H7 (cell line): ENCODE results near the gene FRMPD4. TPM values are rescaled to one million over a fixed set of nuclear protein-coding genes. Genes with fewer than 3 reads are reported as not detected.

Source experiments
- DNase-seq: peaks from one replicate; pipeline ENCODE4 v3.0.0; 2012
- H3K27me3 ChIP-seq: 2 replicates; pipeline ENCODE4 v1.6.0; 2011; ENCODE audit warnings: mild to moderate bottlenecking, low read length; ENCODE audit not compliant: control insufficient read depth, insufficient read depth
- H3K36me3 ChIP-seq: replicated peaks from 2 replicates; pipeline ENCODE4 v1.5.1; 2011; ENCODE audit warnings: low read length; ENCODE audit not compliant: control insufficient read depth, insufficient read depth
- H3K4me3 ChIP-seq: 2 replicates; pipeline ENCODE4 v1.5.1; 2011; ENCODE audit warnings: low read depth, mild to moderate bottlenecking, control low read depth, low read length, moderate library complexity; ENCODE audit not compliant: insufficient read depth
- total RNA-seq: library from RNA; depleted of rRNA; stranded (reverse); fragments of >200 nt; shearing (Covaris generic); gene quantifications from 2 replicates; pipeline ENCODE4 v1.2.3, GENCODE V29; 2014

The FRMPD4 gene
- total RNA-seq, 1 experiment from 2014 or later: 2.6 TPM

GRCh38 chrX:12339921-12340320 lies 201.6 kb downstream of the FRMPD4 start:
- H3K36me3 ChIP-seq: no peaks in the 10 kb centered on the region
- DNase-seq: no peak
- H3K27me3 ChIP-seq: no peaks in the 10 kb centered on the region
- no peak overlapping the region for H3K4me3 ChIP-seq

GRCh38 chrX:12344954-12345353 lies 206.7 kb downstream of the FRMPD4 start:
- no peaks in the 10 kb centered on the region for H3K36me3 ChIP-seq
- H3K4me3 ChIP-seq: no peak overlapping the region
- no peaks in the 10 kb centered on the region for H3K27me3 ChIP-seq
- DNase-seq: no peak

- Histone ChIP-seq H3K27me3 (no peaks in the 10 kb centered on the region), H3K36me3 (no peaks in the 10 kb centered on the region), H3K4me3 (no peak overlapping the region)
- DNase-seq: peak; percentile 9
These were observed 210.9 kb downstream of the FRMPD4 start for GRCh38 chrX:12349201-12349600.

- Histone ChIP-seq H3K27me3 (no peaks in the 10 kb centered on the region), H3K4me3 (no peak overlapping the region), H3K36me3 (no peaks in the 10 kb centered on the region)
- DNase-seq: peak; percentile 1
These were observed 214.6 kb downstream of the FRMPD4 start for GRCh38 chrX:12352922-12353321.

- no peaks in the 10 kb centered on the region for H3K27me3 ChIP-seq
- H3K4me3 ChIP-seq: no peak overlapping the region
- DNase-seq: no peak
- no peaks in the 10 kb centered on the region for H3K36me3 ChIP-seq
These were observed 222.1 kb downstream of the FRMPD4 start for GRCh38 chrX:12360383-12360782.

GRCh38 chrX:12360986-12361598 lies 222.8 kb downstream of the FRMPD4 start:
- Histone ChIP-seq H3K27me3 (no peaks in the 10 kb centered on the region), H3K36me3 (no peaks in the 10 kb centered on the region), H3K4me3 (no peak overlapping the region)
- DNase-seq: no peak

- no peak overlapping the region for H3K4me3 ChIP-seq
- no peak for DNase-seq
- no peaks in the 10 kb centered on the region for H3K36me3 ChIP-seq
- no peaks in the 10 kb centered on the region for H3K27me3 ChIP-seq
These were observed 224.9 kb downstream of the FRMPD4 start for GRCh38 chrX:12363216-12363615.

GRCh38 chrX:12366440-12366839 lies 228.2 kb downstream of the FRMPD4 start:
- H3K36me3 ChIP-seq: no peaks in the 10 kb centered on the region
- no peaks in the 10 kb centered on the region for H3K27me3 ChIP-seq
- no peak overlapping the region for H3K4me3 ChIP-seq
- no peak for DNase-seq

GRCh38 chrX:12367254-12367653 lies 229.0 kb downstream of the FRMPD4 start:
- Histone ChIP-seq H3K27me3 (no peaks in the 10 kb centered on the region), H3K4me3 (no peak overlapping the region), H3K36me3 (no peaks in the 10 kb centered on the region)
- DNase-seq: no peak

GRCh38 chrX:12370497-12370986 lies 232.3 kb downstream of the FRMPD4 start:
- DNase-seq: no peak
- Histone ChIP-seq H3K4me3 (no peak overlapping the region), H3K27me3 (no peaks in the 10 kb centered on the region), H3K36me3 (no peaks in the 10 kb centered on the region)

GRCh38 chrX:12372111-12372510 lies 233.8 kb downstream of the FRMPD4 start:
- Histone ChIP-seq H3K27me3 (no peaks in the 10 kb centered on the region), H3K36me3 (no peaks in the 10 kb centered on the region)
- no peak for DNase-seq

GRCh38 chrX:12374286-12374685 lies 236.0 kb downstream of the FRMPD4 start:
- Histone ChIP-seq H3K4me3 (no peak overlapping the region), H3K27me3 (no peaks in the 10 kb centered on the region), H3K36me3 (no peaks in the 10 kb centered on the region)
- DNase-seq: no peak

More at GRCh38 chrX:12372111-12372510, 233.8 kb downstream of the FRMPD4 start:
- no peak overlapping the region for H3K4me3 ChIP-seq

- H3K4me3 ChIP-seq: no peak overlapping the region
- H3K27me3 ChIP-seq: no peaks in the 10 kb centered on the region
- H3K36me3 ChIP-seq: no peaks in the 10 kb centered on the region
- DNase-seq: no peak
These were observed 240.0 kb downstream of the FRMPD4 start for GRCh38 chrX:12378253-12378652.

GRCh38 chrX:12378706-12379105 lies 240.4 kb downstream of the FRMPD4 start:
- no peaks in the 10 kb centered on the region for H3K27me3 ChIP-seq
- DNase-seq: no peak
- H3K36me3 ChIP-seq: no peaks in the 10 kb centered on the region
- no peak overlapping the region for H3K4me3 ChIP-seq

GRCh38 chrX:12379671-12380070 lies 241.4 kb downstream of the FRMPD4 start:
- H3K4me3 ChIP-seq: no peak overlapping the region
- DNase-seq: no peak
- no peaks in the 10 kb centered on the region for H3K27me3 ChIP-seq
- H3K36me3 ChIP-seq: no peaks in the 10 kb centered on the region

- Histone ChIP-seq H3K4me3 (no peak overlapping the region), H3K27me3 (no peaks in the 10 kb centered on the region), H3K36me3 (no peaks in the 10 kb centered on the region)
- peak; percentile 39 for DNase-seq
These were observed 244.9 kb downstream of the FRMPD4 start for GRCh38 chrX:12383196-12383595.
